Sigmoid colon (tissue), 4 donors: ENCODE data around the gene C5orf15.

Source experiments
- CTCF ChIP-seq, 4 experiments: fragments of 450-650 bp in 3 of 4; fragments of 200-600 bp in 1 of 4; IDR thresholded peaks; one replicate each; pipeline ENCODE4 v1.5.1; 2016 to 2019; ENCODE audit warnings: antibody characterized with exemption in 4 of 4, mild to moderate bottlenecking in 3 of 4, moderate library complexity in 2 of 4
- POLR2A ChIP-seq, 2 donors: fragments of 450-650 bp; IDR thresholded peaks; one replicate each; pipeline ENCODE4 v1.6.1; 2016; ENCODE audit warnings: antibody characterized with exemption in 2 of 2, mild to moderate bottlenecking in 2 of 2, moderate library complexity in 2 of 2
- POLR2AphosphoS5 ChIP-seq, 4 donors: sonication (generic); formaldehyde crosslinking; IDR thresholded peaks; one replicate each; pipeline ENCODE4 v1.6.1; 2017; ENCODE audit warnings: antibody characterized with exemption in 4 of 4

- no peak for TF ChIP-seq POLR2AphosphoS5 (IDR thresholded peaks at IDR 0.05)
- TF ChIP-seq POLR2A (IDR thresholded peaks at IDR 0.05), result no peak
- TF ChIP-seq CTCF (IDR thresholded peaks at IDR 0.05), result no peak
Measured at GRCh38 chr5:133906303-133906702, 62.1 kb downstream of the C5orf15 start.
